ENCODE measurements around the gene TCF19.
"Not testable (repeated sequence)": the region's sequence is repeated elsewhere in the genome, so short reads cannot be mapped to it uniquely, and the experiment has no call there.

Gene TCF19

DNA sequence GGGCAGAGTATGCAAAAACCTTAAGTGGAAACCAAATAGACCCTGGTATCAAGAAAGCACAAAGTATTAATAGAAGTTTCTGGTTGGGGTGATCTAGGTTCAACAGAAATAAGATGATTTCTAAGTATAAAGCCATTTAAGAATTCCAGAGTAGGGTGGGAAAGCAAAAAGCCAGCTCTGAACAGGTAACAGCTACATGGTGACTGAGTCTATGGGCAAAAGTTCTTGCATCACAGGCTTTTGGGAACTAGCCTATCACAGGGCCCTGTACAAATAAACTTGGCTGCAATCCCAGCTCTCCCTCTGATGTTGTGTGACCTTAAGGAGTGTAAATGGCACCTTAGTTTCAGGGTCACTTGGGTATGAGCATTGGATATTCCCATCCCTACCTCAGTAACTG, 5.5 kb downstream of the TCF19 start:
- no peak for DNase-seq

DNA sequence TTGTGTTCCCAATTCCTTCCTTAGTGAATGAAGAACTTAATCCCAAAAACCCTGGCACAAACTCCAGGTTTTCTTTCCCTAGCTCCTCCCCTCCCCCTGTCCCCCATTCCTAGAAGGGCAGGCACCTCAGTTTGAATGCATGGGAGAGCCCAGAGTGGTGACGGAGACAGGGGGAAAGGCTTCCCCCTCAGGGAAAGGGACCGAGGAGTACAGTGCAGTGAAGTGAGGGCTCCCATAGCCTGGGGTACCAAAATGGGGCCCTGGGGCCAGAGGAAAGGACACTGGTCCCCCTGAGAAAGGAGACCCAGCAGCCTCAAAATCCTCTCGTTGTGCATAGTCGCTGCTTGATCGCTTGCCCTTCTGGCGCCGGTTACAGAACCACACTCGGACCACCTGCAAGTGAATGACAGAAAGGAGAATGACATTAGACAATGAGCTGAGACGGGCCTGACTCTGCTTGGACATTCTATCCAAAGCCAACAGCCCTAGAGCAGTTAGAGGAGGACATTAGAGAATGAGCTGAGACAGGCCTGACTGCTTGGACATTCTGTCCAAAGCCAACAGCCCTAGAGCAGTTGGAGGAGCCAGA, 6.2 kb downstream of the TCF19 start:
- not testable (repeated sequence) for DNase-seq

DNA sequence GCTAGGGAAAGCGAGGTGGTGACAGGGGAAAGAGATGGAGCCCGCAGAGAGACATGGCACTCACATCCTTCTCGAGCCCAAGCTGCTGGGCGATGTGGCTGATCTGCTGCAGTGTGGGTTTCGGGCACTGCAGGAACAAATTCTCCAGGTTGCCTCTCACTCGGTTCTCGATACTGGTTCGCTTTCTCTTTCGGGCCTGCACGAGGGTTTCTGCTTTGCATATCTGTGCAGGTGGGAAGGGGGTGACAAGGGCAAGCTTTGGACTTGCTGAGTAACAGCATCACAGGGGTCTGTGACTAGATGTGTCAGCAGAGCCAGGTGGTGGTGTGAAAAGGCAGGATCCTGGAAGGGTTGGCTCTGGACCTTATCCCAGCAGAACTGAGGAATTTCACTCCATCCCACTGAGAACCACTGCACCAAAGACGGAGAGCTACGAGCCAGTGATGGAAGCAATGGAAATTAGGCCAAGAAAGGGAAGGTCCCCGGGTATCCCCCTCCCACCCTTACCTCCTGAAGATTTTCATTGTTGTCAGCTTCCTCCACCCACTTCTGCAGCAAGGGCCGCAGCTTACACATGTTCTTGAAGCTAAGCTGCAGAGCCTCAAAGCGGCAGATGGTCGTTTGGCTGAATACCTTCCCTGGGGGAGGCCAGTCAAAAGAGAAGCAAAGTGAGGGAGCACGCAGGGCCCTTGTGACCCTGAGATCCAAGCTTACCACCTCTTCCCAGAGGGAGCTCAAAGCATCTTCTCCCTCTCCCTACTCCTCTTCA, 6.9 kb downstream of the TCF19 start:
- DNase-seq, result not testable (repeated sequence)

DNA sequence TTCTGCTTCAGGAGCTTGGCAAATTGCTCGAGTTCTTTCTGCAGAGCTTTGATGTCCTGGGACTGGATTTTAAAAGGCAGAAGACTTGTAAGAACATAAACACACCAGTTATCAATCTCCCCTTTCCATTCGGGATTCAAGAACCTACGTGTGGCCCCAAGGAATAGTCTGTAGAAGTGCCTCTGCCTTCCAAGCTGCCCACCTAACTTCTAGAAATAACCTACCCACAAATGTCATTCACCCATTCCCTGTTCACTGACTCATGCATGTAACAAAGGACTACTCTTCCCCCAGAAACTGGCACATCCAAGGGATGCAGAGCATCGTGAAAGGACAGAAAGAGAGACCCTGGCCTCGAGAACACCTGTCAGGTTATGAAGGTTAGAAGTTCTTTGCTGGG, 7.6 kb downstream of the TCF19 start:
- DNase-seq, result no peak

DNA sequence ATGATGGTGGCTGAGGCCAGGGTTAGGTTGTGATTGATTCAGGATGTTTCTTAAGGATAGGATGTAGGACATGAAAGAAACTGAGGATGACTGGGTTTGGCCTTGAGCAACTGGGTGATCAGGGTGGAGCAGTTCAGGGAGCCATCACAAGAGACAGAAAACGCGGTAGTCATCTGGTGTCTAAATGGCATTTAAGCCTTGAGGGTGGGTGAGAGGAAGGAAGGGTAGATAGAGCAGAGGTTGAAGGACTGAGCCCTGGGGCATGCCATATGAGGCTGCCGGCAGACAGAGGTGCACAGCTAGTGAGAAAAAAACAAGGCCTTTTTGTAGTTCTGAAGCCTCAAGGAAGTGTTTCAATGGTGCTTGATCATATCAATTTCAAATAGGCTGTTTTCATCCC, 10.2 kb downstream of the TCF19 start:
- DNase-seq, result no peak

DNA sequence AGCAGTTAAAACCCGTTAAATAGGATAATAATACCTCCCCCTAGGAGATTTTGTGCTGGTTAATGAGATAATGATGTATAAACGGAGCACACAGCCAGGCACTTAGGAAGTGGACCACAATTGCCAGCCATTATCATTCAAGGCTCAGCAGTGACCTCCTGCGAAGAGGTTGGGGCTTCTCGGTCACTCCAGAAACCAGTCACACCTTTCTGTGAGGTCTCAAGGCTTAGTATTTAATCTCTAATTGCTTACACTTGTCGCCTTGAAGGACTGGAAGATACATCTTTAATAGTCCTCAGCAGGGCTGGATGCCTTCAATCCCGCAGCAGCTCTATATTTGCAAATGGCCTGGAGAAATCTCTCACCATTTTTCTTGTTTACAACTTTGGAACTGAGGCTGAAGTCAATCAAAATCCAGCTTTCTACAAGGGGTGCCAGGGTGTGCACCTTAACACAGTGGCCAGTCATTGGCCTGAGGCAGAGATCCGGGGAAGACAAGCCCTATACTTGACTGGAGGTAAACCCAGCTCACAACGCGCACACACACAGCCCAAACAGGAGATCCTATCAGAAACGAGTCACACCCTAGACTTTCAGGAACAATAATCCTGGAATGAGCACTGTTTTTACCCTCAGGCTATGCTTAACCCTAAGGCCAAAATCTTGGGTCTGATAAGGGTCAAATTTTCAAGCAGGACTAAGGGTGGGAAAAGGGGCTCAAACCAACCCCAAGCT, 10.9 kb downstream of the TCF19 start:
- no peak for DNase-seq

DNA sequence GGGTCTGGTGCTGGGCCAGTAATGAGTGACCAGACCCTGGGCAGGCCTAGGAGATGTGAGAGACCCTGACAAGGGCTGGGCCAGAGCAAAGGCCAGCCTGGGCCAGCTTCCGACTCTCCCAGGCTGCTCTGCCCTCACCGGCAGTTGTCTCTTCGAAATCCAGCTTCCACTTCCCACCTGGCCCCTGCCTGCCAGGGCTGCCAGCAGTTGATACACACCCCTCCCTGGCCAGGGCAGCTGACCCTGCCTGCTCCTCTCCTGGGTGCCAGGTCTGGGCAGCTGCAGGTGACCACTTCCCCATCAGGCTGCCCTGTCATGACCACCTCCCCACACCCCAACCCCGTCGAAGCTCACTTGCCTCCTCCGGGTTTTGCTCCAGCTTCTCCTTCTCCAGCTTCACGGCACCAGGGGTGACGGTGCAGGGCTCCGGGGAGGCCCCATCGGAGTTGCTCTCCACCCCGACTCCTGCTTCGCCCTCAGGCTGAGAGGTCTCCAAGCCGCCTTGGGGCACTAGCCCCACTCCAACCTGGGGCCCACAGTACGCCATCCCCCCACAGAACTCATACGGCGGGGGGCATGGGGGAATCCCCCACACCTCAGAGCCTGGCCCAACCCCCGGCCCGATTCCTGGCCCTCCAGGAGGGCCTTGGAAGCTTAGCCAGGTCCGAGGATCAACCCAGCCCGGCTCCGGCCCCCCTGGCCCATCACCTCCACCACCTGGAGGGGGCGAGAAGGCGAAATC, 11.6 kb downstream of the TCF19 start:
- DNase-seq, result not testable (repeated sequence)

DNA sequence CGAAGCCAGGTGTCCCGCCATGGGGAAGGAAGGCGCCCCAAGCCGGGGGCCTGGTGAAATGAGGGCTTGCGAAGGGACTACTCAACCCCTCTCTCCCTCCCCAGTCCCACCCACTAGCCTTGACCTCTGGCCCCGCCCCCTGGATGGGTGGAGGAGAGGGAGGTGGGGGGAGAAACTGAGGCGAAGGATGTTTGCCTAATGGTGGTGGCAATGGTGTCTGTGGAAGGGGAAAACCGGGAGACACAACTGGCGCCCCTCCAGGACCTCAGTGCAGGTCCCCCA, 12.2 kb downstream of the TCF19 start, which contains the start of gene POU5F1:
TSS of gene POU5F1 (minus strand) at position 83 of the 282 bp plus-strand sequence. CDS start at position 21, 62 bp downstream.
- no peak for DNase-seq

DNA sequence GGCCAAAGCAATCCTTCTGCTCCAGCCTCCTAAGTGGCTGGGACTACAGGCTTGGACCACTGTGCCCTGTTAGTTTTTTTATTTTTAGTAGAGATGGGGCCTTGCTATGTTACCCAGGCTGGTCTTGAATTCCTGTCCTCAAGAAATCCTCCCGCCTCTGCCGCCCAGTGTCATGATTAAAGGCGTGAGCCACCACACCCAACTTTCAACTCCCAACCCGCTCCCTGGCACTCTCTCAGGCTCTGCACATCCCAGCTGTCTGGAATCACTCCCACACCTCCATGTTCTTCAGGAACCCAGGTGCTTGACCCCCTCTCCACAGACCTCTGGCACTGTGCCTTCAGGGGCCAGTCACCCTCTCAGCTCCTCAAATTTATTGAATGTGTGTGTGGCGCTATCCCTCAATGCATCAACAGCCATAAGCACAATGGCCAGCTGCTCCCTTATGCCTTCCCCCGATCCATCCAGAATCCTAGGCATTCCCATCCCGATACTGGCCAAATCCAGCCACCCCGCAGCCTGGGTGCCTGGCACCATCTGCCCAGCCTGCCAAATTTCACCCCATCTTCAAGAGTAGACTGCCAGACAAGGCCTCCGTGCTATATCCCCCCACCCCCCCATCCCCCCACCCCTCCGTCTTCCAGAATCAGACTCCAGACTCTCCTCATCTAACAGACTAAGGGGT, 12.7 kb downstream of the TCF19 start:
- DNase-seq, result no peak

DNA sequence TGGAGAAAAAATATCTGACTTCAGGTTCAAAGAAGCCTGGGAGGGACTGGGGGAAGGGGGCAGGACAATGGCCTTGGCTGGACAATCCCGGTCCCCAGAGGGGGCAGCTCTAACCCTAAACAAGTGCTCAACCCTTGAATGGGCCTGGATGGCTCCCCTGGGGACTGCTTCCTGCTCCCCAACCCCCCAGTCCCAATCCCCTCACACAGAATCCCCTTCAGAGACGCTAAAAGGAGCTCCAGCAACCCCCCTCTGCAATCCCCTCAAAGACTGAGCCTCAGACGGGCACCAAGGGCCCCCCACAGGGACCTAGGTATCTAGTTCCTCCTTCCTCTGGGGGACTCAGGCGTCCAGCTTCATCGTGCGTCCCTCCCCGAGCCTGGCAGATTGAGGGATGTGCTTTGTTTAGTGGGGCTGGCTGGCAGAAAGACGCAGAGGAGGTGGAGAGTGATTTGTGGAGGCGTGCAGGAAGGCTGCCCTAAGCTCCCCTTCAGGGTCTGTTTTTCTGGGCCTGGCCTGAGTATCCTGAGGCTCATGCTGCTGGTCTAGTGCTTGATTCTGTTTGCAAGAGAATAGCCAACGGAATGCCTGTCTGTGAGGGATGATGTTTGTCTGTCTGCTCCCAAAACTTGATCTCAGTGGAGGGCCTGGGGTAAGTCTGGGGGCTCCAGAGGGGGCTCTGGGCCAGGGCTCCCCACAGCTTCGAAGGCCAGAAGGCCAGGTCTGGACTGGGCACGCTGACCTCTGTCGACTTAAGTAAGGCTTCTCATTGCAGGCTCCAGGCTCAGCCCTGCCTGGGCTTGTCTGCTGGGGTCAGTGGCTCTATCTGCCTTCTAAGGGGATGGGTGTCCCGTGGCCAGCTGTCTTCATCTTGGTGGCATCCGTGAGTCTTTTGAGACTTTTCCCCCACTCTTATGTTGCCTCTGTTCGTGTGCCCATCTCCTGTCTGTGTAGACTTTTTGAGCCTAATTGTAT, 13.8 kb downstream of the TCF19 start:
- no peak for DNase-seq

DNA sequence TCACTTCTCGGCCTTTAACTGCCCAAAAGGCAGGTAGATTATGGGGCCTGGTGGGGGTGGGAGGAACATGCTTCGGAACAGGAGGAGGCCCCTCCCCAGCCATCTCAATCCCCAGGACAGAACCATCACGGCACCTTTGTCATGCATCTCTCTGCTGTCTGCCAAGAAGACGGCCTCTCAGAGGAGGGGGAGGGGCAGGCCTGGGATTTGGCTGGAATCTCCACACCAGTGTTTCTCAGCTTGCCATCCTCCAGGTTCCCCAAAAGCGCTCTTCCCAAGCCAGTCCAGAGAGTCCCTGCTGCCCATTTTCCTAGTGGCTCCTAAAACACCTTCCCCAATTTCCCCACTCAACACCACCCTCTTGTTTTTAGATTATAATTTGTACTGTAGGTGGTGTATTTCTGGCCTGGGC, 14.6 kb downstream of the TCF19 start:
- DNase-seq, result no peak

DNA sequence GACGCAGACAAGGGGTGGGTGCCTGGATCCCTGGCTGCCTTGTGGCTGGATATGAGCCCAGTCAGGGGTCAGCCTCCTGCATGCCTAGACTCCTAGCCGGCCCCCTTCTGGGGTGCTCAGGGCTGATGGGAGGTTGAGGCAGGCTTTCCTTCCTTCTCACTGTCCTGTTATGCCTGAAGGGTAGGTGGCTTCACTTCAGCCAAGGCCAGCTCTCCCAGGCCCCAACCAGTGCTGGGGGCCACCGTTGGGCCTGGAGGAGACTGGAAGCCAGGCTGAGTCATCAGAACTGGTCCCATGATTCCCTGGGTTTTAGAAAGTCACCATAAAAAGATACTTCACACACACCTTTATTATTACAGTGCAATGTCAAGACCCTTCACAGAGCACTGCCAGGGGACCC, 15.0 kb downstream of the TCF19 start:
- no peak for DNase-seq

DNA sequence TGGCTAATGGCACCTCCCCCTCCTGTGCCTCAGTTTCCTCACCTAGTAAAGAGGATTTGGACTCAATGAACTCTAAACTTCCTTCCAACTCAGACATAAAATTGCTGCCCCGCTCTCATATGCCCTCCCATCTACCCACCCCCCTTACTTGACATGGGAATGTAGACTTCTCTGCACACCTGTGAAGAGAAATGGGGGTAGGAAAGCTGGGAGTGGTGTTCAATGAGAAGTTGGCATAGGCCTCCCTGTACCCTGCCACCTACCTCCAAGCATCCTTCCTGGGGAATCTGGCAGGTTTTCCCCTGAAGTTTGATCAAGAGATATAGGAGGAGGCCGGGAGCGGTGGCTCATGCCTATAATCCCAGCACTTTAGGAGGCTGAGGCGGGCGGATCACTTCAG, 16.0 kb downstream of the TCF19 start:
- no peak for DNase-seq

DNA sequence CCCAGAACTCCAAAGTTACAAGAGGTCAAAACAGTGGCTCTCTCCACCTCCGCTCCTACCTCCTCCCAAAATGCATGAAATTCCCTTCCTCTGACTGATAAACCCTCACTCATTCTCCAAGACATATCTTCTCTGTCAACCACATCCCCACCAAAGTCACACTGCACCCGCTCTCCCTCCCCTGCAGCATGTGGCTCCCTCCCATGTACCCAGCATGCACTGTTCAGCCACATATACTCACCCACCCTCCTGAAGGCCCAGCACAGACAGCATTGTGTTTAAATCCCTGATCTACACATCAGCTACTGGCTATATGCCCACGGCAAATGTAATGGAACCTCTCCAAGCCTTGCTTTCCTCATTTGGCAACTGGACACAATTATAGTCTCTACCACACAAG, 17.6 kb downstream of the TCF19 start:
- no peak for DNase-seq

DNA sequence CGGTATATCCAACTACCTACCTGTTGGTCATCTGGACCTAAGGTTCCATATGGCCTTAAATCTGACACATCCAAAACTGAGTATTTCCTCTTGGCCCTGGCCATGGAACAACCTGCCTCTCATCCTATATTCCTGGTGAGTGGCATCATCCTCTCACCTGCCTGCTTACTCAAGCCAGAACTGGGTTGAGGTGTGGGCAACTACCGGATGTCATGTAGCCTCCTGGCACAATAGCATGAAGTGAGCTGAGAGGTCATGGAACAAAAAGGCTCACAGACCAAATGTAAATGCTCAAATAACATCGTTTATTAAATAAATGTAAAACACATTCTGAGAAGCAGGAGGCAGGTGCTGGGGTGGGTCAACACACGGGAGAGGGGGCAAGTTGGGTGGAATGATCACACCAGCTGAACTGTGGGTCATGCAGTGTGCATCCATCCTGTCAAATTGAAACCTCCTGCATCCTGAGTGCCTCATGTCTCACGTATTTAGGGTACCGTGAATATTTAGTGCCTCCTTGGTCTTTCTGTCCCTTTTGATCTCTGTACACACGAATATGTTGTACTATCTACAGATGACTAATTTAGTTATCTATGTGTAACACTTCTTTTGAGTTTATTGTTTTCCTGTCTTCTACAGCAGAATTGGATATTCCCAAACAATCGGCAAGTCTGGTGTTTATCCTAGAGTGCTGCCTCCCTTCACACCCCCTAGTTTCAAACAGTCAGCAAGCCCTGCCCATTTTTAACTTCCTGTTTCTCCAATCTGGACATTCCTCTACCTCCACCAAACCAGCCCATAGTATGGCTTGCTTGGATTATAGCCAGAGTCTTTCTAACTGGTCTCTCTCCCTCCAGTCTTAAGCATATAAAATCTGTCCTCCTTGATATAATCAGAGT, 20.0 kb downstream of the TCF19 start:
- DNase-seq, result no peak

DNA sequence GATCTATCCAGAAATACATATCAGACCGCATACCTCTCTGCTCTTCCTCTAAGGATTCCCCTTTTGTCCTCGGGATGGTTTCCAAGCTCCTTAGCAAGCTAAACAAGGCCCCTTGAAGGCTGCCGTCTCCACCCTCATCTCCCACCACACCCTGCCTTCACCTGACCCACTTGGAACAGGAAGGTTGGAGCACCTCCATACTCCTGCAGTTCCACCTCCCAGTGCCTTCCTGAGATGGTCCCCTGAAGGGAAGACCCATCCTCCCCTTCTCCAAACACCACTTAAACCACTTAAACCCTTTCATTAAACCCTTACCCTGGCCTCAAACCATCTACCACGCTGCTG, 20.6 kb downstream of the TCF19 start:
- DNase-seq, result no peak

DNA sequence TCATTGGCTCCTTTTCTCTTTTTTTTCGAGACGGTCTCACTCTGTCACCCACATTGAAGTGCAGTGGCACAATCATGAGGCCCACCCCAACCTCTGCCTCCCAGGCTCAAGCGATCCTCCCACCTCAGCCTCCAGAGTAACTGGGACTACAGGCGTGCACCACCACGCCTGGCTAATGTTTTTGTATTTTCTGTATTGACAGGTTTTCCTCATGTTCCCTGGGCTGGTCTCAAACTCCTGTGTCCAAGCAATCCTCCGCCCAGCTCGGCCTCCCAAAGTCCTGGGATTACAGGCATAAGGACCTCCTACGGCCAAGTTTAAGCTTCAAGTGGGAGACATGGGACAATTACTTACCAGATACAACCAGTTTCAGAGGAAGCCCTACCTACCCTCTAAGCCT, 21.5 kb downstream of the TCF19 start:
- no peak for DNase-seq

DNA sequence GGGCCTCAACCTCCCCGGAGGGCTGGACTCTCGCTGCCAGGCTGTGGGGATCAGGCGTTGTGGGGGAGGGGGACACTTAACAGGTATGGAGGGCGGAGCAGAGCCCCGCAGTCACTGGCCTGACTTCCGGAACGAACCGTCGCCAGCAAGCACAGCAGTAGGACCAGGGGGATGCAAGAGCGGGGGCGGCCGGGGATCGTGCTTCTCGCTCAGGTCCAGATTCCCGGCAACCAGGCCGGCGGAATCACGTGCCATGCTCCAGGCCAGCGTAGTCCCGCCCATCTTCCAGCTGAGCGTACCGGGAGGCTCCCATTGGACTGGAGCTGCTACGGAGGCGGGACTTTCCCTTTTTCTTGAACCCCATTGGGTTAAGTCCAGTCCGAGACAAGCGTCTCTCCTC, 22.1 kb downstream of the TCF19 start:
- DNase-seq, result no peak

DNA sequence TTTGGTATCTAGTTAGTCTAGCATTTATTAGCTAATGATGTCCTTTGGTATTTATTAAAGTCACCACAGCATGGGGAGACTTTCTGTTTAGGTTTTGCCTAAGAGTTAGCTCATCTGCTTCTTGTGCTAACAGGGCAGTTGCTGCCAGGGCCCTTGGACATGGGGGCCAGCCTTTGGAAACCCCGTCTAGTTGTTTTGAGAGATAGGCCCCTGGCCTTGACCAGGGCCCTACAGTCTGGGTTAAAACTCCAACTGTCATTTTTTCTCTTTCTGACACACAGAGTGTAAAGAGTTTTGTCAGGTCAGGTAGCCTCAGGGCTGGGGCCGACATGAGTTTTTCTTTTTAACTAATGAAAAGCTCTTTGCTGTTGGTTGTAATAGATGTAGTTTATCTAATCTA, 24.9 kb downstream of the TCF19 start:
- DNase-seq, result not testable (repeated sequence)

DNA sequence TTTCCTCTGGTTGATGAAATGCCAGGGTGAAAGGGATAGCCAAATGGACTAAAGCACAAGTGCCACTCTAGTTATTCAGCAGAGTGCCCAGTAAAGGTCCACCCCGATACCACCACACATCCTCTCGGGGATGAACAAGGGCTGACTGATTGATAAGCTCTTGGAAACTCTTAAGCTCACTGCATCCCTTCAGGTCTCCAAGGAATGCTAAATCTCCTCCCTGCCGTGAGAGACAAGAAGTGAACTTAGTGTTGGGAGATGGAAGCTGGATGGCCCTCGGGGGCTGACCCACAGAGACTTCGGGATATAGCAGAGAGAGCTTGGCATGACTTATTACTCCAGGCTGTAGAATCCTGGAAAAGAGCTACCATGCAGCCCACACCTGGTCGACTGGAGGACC, 25.5 kb downstream of the TCF19 start:
- not testable (repeated sequence) for DNase-seq

DNA sequence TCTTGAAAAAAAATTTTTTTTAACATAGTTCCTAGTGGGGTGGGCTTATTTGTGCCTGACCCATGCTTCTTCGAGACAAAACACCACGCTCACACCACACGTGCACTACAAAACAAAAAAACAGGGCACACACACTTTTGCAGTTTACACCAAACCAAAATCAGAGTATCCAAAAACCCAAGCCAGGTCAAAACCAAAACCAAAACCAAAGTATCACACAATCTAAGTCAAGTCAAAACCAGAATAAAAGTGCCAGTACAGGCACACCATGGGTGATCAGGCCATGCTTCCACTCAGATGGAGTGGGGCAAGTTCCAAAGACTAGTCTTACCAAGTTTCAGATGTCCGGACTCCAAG, 27.3 kb downstream of the TCF19 start:
- DNase-seq, result not testable (repeated sequence)

Measured in NCI-H1092 treated with DMSO at 0.1 percent for 48 hours (cell line).